Suprapubic skin (tissue), 4 donors: ENCODE measurements around the gene TRABD2A.

Experiments used
- EP300 ChIP-seq: sonication (generic); formaldehyde crosslinking; IDR thresholded peaks from one replicate; pipeline ENCODE4 v1.6.1; 2017; ENCODE audit warnings: antibody characterized with exemption
- POLR2AphosphoS5 ChIP-seq, 3 donors: sonication (generic); formaldehyde crosslinking; IDR thresholded peaks; one replicate each; pipeline ENCODE4 v1.6.1; 2017; ENCODE audit warnings: antibody characterized with exemption in 3 of 3
- TF ChIP-seq, protein P1 (sequence below), 2 donors: fragments of 200-600 bp in 1 of 2; fragments of 450-650 bp in 1 of 2; sonication (generic) in 1 of 2; IDR thresholded peaks; one replicate each; pipeline ENCODE4 v1.5.1; 2016 to 2019; ENCODE audit warnings: antibody characterized with exemption in 2 of 2, mild to moderate bottlenecking in 1 of 2, moderate library complexity in 1 of 2

DNA sequence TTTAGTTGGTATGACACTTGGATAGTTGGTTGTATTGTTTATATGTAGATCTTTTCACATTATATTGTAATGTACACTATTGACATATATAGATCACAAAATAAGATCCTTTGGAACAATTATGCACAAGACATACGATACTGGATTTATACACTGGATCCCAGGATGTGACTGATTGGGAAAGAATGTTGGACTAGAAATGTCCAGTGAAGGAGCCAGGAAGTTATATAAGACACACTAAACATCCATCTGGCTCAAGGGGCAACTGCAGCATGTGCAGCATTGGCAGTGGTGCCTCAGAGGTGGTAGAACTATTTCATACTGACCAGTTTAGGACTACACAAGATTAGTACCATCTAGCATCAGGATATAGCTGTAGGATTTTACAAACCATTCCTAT lies 104.9 kb downstream of the TRABD2A start:
- TF ChIP-seq, protein P1, sequence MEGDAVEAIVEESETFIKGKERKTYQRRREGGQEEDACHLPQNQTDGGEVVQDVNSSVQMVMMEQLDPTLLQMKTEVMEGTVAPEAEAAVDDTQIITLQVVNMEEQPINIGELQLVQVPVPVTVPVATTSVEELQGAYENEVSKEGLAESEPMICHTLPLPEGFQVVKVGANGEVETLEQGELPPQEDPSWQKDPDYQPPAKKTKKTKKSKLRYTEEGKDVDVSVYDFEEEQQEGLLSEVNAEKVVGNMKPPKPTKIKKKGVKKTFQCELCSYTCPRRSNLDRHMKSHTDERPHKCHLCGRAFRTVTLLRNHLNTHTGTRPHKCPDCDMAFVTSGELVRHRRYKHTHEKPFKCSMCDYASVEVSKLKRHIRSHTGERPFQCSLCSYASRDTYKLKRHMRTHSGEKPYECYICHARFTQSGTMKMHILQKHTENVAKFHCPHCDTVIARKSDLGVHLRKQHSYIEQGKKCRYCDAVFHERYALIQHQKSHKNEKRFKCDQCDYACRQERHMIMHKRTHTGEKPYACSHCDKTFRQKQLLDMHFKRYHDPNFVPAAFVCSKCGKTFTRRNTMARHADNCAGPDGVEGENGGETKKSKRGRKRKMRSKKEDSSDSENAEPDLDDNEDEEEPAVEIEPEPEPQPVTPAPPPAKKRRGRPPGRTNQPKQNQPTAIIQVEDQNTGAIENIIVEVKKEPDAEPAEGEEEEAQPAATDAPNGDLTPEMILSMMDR (IDR thresholded peaks at IDR 0.05), result no peak
- TF ChIP-seq EP300, result no peak
- no peak for TF ChIP-seq POLR2AphosphoS5 (IDR thresholded peaks at IDR 0.05)
